Memory B cell (primary cell): ENCODE results near the gene MVB12B.
"Not testable (repeated sequence)": the region's sequence is repeated elsewhere in the genome, so short reads cannot be mapped to it uniquely, and the experiment has no call there.

Source experiments
- ATAC-seq: fragments of 150-1000 bp; cut with Tn5 transposase; 2 replicates; pipeline ENCODE4 v1.10.0; 2021; ENCODE audit warnings: low read depth, mild to moderate bottlenecking, moderate library complexity
- DNase-seq, 2 donors: peaks; one replicate each; pipeline ENCODE4 v3.0.0; 2022; ENCODE audit warnings: low spot score in 2 of 2
- H3K27ac Mint-ChIP-seq: one replicate; pipeline ENCODE4 v1.8.0; 2022; ENCODE audit warnings: mild to moderate bottlenecking, moderate library complexity, mixed read lengths
- H3K27me3 Mint-ChIP-seq: one replicate; pipeline ENCODE4 v1.8.0; 2022; ENCODE audit warnings: mixed read lengths
- H3K36me3 Mint-ChIP-seq: one replicate; pipeline ENCODE4 v1.8.0; 2022; ENCODE audit warnings: mild to moderate bottlenecking, mixed read lengths
- H3K4me1 Mint-ChIP-seq: one replicate; pipeline ENCODE4 v1.8.0; 2022; ENCODE audit warnings: mixed read lengths
- H3K4me3 Mint-ChIP-seq: one replicate; pipeline ENCODE4 v1.8.0; 2022; ENCODE audit warnings: mild to moderate bottlenecking, moderate library complexity, mixed read lengths
- H3K9me3 Mint-ChIP-seq: one replicate; pipeline ENCODE4 v1.8.0; 2022; ENCODE audit warnings: mixed read lengths

MVB12B gene

GRCh38 chr9:126540398-126540797 is 213.8 kb downstream of the MVB12B start:
- ATAC-seq, H3K4me1 Mint-ChIP-seq, H3K36me3 Mint-ChIP-seq: not testable (repeated sequence)

GRCh38 chr9:126543490-126543889 is 216.9 kb downstream of the MVB12B start:
- DNase-seq = no peak
- H3K27ac Mint-ChIP-seq = no peak overlapping the region
- no peaks in the 10 kb centered on the region for H3K9me3 Mint-ChIP-seq
- no peaks in the 10 kb centered on the region for H3K4me1 Mint-ChIP-seq
- H3K4me3 Mint-ChIP-seq = no peak overlapping the region
- no peaks in the 10 kb centered on the region for H3K36me3 Mint-ChIP-seq
- ATAC-seq = no peak
- peaks cover 2% of the 10 kb centered on the region for H3K27me3 Mint-ChIP-seq

More at GRCh38 chr9:126540398-126540797, 213.8 kb downstream of the MVB12B start:
- not testable (repeated sequence) for H3K27me3 Mint-ChIP-seq, H3K9me3 Mint-ChIP-seq, DNase-seq, H3K27ac Mint-ChIP-seq, H3K4me3 Mint-ChIP-seq

- Mint-ChIP-seq H3K4me1 (no peaks in the 10 kb centered on the region), H3K27me3 (peaks cover 2% of the 10 kb centered on the region)
Measured at GRCh38 chr9:126545106-126545505, 218.5 kb downstream of the MVB12B start.

GRCh38 chr9:126546036-126546435 is 219.4 kb downstream of the MVB12B start:
- DNase-seq = no peak
- H3K36me3 Mint-ChIP-seq = no peaks in the 10 kb centered on the region
- no peaks in the 10 kb centered on the region for H3K9me3 Mint-ChIP-seq
- ATAC-seq = no peak
- H3K27ac Mint-ChIP-seq = no peak overlapping the region
- H3K4me3 Mint-ChIP-seq = no peak overlapping the region
- no peaks in the 10 kb centered on the region for H3K27me3 Mint-ChIP-seq
- H3K4me1 Mint-ChIP-seq = no peaks in the 10 kb centered on the region

More at GRCh38 chr9:126545106-126545505, 218.5 kb downstream of the MVB12B start:
- H3K9me3 Mint-ChIP-seq = no peaks in the 10 kb centered on the region
- H3K36me3 Mint-ChIP-seq = no peaks in the 10 kb centered on the region
- ATAC-seq (no peak), DNase-seq (no peak)
- no peak overlapping the region for H3K27ac Mint-ChIP-seq
- H3K4me3 Mint-ChIP-seq = no peak overlapping the region

- Mint-ChIP-seq H3K27me3 (no peaks in the 10 kb centered on the region), H3K9me3 (no peaks in the 10 kb centered on the region), H3K36me3 (no peaks in the 10 kb centered on the region), H3K4me3 (no peak overlapping the region), H3K4me1 (peaks cover 2% of the 10 kb centered on the region), H3K27ac (no peak overlapping the region)
- no peak for DNase-seq
- no peak for ATAC-seq
Measured at GRCh38 chr9:126548312-126548711, 221.7 kb downstream of the MVB12B start.

GRCh38 chr9:126549246-126550006 is 222.8 kb downstream of the MVB12B start:
- DNase-seq (no peak), ATAC-seq (no peak)
- Mint-ChIP-seq H3K4me3 (no peak overlapping the region), H3K36me3 (no peaks in the 10 kb centered on the region), H3K27ac (no peak overlapping the region), H3K27me3 (no peaks in the 10 kb centered on the region), H3K4me1 (peaks cover 2% of the 10 kb centered on the region), H3K9me3 (no peaks in the 10 kb centered on the region)

- H3K27me3 Mint-ChIP-seq = no peaks in the 10 kb centered on the region
- peaks cover 2% of the 10 kb centered on the region for H3K4me1 Mint-ChIP-seq
- no peak for DNase-seq
- no peak overlapping the region for H3K27ac Mint-ChIP-seq
- H3K9me3 Mint-ChIP-seq = no peaks in the 10 kb centered on the region
- no peak overlapping the region for H3K4me3 Mint-ChIP-seq
- H3K36me3 Mint-ChIP-seq = no peaks in the 10 kb centered on the region
- no peak for ATAC-seq
Measured at GRCh38 chr9:126550891-126551351, 224.3 kb downstream of the MVB12B start.

- H3K27ac Mint-ChIP-seq = no peak overlapping the region
- H3K27me3 Mint-ChIP-seq = no peaks in the 10 kb centered on the region
- no peaks in the 10 kb centered on the region for H3K9me3 Mint-ChIP-seq
- no peak overlapping the region for H3K4me3 Mint-ChIP-seq
- no peak for ATAC-seq
- H3K4me1 Mint-ChIP-seq = peaks cover 2% of the 10 kb centered on the region
- no peaks in the 10 kb centered on the region for H3K36me3 Mint-ChIP-seq
- DNase-seq = no peak
Measured at GRCh38 chr9:126551812-126552211, 225.2 kb downstream of the MVB12B start.

GRCh38 chr9:126554292-126554691 is 227.7 kb downstream of the MVB12B start:
- no peak for DNase-seq
- no peak for ATAC-seq
- no peaks in the 10 kb centered on the region for H3K36me3 Mint-ChIP-seq
- H3K27me3 Mint-ChIP-seq = peaks cover 7% of the 10 kb centered on the region
- peaks cover 5% of the 10 kb centered on the region for H3K4me1 Mint-ChIP-seq
- no peaks in the 10 kb centered on the region for H3K9me3 Mint-ChIP-seq
- H3K4me3 Mint-ChIP-seq = no peak overlapping the region
- H3K27ac Mint-ChIP-seq = no peak overlapping the region

- ATAC-seq, H3K27ac Mint-ChIP-seq, H3K9me3 Mint-ChIP-seq, H3K4me1 Mint-ChIP-seq, H3K36me3 Mint-ChIP-seq, H3K4me3 Mint-ChIP-seq, DNase-seq: not testable (repeated sequence)
- H3K27me3 Mint-ChIP-seq = peaks cover 11% of the 10 kb centered on the region
Measured at GRCh38 chr9:126555421-126555820, 228.8 kb downstream of the MVB12B start.
